Measurements from ENCODE around the gene FUCA2. TPM values are rescaled to one million over a fixed set of nuclear protein-coding genes. Genes with fewer than 3 reads are reported as not detected.

The FUCA2 gene
- total RNA-seq, 1 donor: 74.4 TPM

GRCh38 chr6:143553337-143553736 is 41.8 kb upstream of the FUCA2 start:
- DNase-seq (ENCODE audit: low read depth): no peak
- no peak overlapping the region for H3K4me3 ChIP-seq (ENCODE audit: low read depth, low read length)
- TF ChIP-seq CTCF (IDR thresholded peaks at IDR 0.05; ENCODE audit: insufficient read depth, low read length): no peak

- no peak for TF ChIP-seq CTCF (IDR thresholded peaks at IDR 0.05; ENCODE audit: insufficient read depth, low read length)
- DNase-seq (ENCODE audit: low read depth): no peak
- no peak overlapping the region for H3K4me3 ChIP-seq (ENCODE audit: low read depth, low read length)
Measured at GRCh38 chr6:143549949-143550268, 38.4 kb upstream of the FUCA2 start.

- no peak for DNase-seq (ENCODE audit: low read depth)
- no peak for TF ChIP-seq CTCF (IDR thresholded peaks at IDR 0.05; ENCODE audit: insufficient read depth, low read length)
- H3K4me3 ChIP-seq (ENCODE audit: low read depth, low read length): no peak overlapping the region
Measured at GRCh38 chr6:143549221-143549948, 37.9 kb upstream of the FUCA2 start.

GRCh38 chr6:143546599-143546998 is 35.1 kb upstream of the FUCA2 start:
- DNase-seq (ENCODE audit: low read depth): no peak
- TF ChIP-seq CTCF (IDR thresholded peaks at IDR 0.05; ENCODE audit: insufficient read depth, low read length): no peak
- no peak overlapping the region for H3K4me3 ChIP-seq (ENCODE audit: low read depth, low read length)

GRCh38 chr6:143545976-143546547 is 34.5 kb upstream of the FUCA2 start:
- H3K4me3 ChIP-seq (ENCODE audit: low read depth, low read length): no peak overlapping the region
- TF ChIP-seq CTCF (IDR thresholded peaks at IDR 0.05; ENCODE audit: insufficient read depth, low read length): no peak
- DNase-seq (ENCODE audit: low read depth): peak; percentile 40

GRCh38 chr6:143545165-143545564 is 33.6 kb upstream of the FUCA2 start:
- no peak for DNase-seq (ENCODE audit: low read depth)
- no peak for TF ChIP-seq CTCF (IDR thresholded peaks at IDR 0.05; ENCODE audit: insufficient read depth, low read length)
- H3K4me3 ChIP-seq (ENCODE audit: low read depth, low read length): no peak overlapping the region

Measured in fibroblast of the aortic adventitia (primary cell).